Measurements from ENCODE around the gene ENGASE. TPM values are rescaled to one million over a fixed set of nuclear protein-coding genes. Genes with fewer than 3 reads are reported as not detected.

The ENGASE gene
- polyA plus RNA-seq, 3 donors: 6.9 to 17.1 (median 14.9) TPM

- DNase-seq (ENCODE audit: low read depth in 3 of 3, low spot score in 2 of 3): no peak
Observed at GRCh38 chr17:79133214-79133613, 58.6 kb downstream of the ENGASE start.

GRCh38 chr17:79133985-79134384, 59.4 kb downstream of the ENGASE start:
- no peak for DNase-seq (ENCODE audit: low read depth in 3 of 3, low spot score in 2 of 3)

- DNase-seq (ENCODE audit: low read depth in 3 of 3, low spot score in 2 of 3): no peak
Observed at GRCh38 chr17:79135011-79135410, 60.4 kb downstream of the ENGASE start.

DNA sequence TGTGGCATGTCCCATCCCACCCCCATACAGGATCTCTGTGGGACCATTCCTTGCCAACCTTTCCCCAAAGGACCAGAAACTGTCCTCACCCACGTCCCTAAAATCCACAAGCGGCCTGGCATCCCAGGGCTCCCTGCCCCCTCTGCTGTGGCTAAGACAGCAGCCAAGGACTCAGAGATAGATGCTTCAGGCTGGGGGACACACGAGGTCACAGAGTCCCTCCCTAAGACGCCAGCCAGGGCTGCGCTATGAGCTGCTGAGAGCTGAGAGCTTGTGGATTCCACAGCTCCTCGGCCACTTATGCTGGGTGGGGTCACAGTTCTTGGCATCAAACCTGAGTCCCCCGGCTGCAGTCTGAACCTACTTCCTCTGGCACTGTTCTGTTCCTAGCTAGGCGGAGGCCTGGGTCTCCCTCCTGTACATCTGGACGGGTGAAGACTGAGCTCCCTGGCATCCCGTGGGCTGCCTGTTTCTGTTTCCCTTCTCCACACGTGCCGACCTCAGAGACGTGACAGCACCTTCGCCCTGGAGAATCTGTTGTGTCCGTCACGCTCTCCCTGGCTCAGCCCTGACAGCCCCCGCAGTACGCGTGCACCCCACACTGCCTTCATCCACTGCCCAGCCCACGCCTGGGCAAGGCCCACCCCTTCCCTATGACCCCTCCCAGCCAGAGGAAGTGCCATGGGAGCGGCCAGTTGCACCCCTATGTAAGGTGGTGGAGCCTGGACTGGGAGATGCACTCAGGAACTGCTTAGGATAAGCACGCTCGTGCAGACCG, 61.2 kb downstream of the ENGASE start:
- DNase-seq (ENCODE audit: low read depth in 3 of 3, low spot score in 2 of 3): no peak

Other genes with a start within 250 kb of the ENGASE start
- gene USP36, start 234.0 kb upstream of the ENGASE start, polyA plus RNA-seq (ENCODE audit: insufficient read length in 3 of 3): 10 to 100 TPM; 32.8 to 39.4 (median 38.6) TPM
- gene CEP295NL, start 171.6 kb upstream of the ENGASE start, polyA plus RNA-seq (ENCODE audit: insufficient read length in 3 of 3): under 1 TPM in 2 of 3 donors, not detected in 1; 0.07 to 0.24 TPM
- gene TIMP2, start 149.4 kb upstream of the ENGASE start, polyA plus RNA-seq (ENCODE audit: insufficient read length in 3 of 3): 100 to 1,000 TPM; 143 to 162 (median 143) TPM
- gene LGALS3BP, start 94.9 kb upstream of the ENGASE start, polyA plus RNA-seq (ENCODE audit: insufficient read length in 3 of 3): 100 to 1,000 TPM; 100 to 126 (median 115) TPM
- 10 to 100 TPM; 38.7 to 45.1 (median 39.2) TPM for gene CANT1, start 65.1 kb upstream of the ENGASE start, polyA plus RNA-seq (ENCODE audit: insufficient read length in 3 of 3)
- 1 to 10 TPM; 1.5 to 2.7 (median 2.5) TPM for gene C1QTNF1, start 50.7 kb upstream of the ENGASE start, polyA plus RNA-seq (ENCODE audit: insufficient read length in 3 of 3)

All from right renal cortex interstitium (tissue), 3 donors.